Ascending aorta (tissue), 2 donors: ENCODE measurements around the gene EPB41. TPM values are rescaled to one million over a fixed set of nuclear protein-coding genes. Genes with fewer than 3 reads are reported as not detected.
"Not testable (repeated sequence)": the region's sequence is repeated elsewhere in the genome, so short reads cannot be mapped to it uniquely, and the experiment has no call there.

Source experiments
- DNase-seq, 2 donors: peaks; one replicate each; pipeline ENCODE4 v3.0.0-alpha.2; 2019; ENCODE audit warnings: low spot score in 2 of 2
- H3K27ac ChIP-seq, 2 donors: fragments of 200-600 bp; sonication (generic); one replicate each; pipeline ENCODE4 v1.5.1; 2016 to 2017; ENCODE audit warnings: mild to moderate bottlenecking in 1 of 2
- H3K27me3 ChIP-seq: fragments of 200-600 bp; sonication (generic); one replicate; pipeline ENCODE4 v1.5.1; 2017
- H3K36me3 ChIP-seq, 2 donors: fragments of 200-600 bp; sonication (generic); one replicate each; pipeline ENCODE4 v1.5.1; 2016
- H3K4me1 ChIP-seq, 2 donors: fragments of 200-600 bp; sonication (generic); one replicate each; pipeline ENCODE4 v1.5.1; 2016 to 2017; ENCODE audit warnings: mild to moderate bottlenecking in 1 of 2
- H3K4me3 ChIP-seq, 2 donors: fragments of 200-600 bp; sonication (generic); one replicate each; pipeline ENCODE4 v1.5.1; 2016 to 2017; ENCODE audit warnings: mild to moderate bottlenecking in 1 of 2
- H3K9me3 ChIP-seq, 2 donors: fragments of 200-600 bp; sonication (generic); one replicate each; pipeline ENCODE4 v1.5.1; 2016
- CTCF ChIP-seq, 3 experiments: fragments of 200-600 bp in 2 of 3; fragments of 450-650 bp in 1 of 3; sonication (generic) in 2 of 3; IDR thresholded peaks; one replicate each; pipeline ENCODE4 v1.5.1; 2016 to 2019; ENCODE audit warnings: antibody characterized with exemption in 3 of 3, mild to moderate bottlenecking in 1 of 3, moderate library complexity in 1 of 3
- intact Hi-C: fragments of 100-400 bp; cut with DNase I; formaldehyde crosslinking; loops from one replicate; pipeline ENCODE4 v1.15.1; 2023
- total RNA-seq: library from RNA; depleted of rRNA; stranded (reverse); fragments of >200 nt; gene quantifications from one replicate; pipeline ENCODE4 v1.1.0, GENCODE V29; 2016

EPB41 gene
- total RNA-seq, 1 donor from 2014 or later: 47.6 TPM

DNA sequence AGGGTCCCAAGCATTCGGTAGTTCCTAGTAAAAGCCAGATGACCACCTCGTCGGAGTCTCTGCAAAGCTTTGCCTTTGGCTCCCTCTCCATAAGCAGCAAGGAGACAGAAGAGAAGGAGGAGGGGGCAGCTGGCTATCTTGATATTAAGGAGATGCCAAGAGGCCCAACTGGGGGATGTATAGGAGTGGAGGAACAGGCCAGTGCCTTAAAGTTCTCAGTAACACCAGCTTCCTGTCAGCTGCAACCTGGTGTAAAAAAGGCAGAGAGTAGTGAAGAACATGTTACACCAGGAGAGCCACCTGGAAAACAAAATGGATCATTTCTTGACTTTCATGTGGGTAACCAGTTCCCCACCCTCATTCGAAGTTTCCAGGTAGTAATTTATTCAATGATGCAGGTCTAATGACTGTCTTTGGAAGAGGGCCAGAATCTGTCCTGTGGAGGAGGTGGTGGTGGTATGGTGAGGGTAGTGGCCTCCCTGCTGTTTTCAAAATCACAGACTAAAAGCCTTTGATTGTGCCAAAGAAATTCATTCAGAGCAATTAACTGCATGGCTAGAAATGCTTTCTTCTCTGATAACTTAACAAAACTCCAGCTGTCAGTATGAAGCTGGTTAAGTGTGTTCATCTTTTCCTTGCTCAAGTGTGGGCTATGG lies 182.0 kb downstream of the EPB41 start:
- Histone ChIP-seq H3K4me3 (no peak overlapping the region), H3K27me3 (no peaks in the 10 kb centered on the region), H3K27ac (no peak overlapping the region), H3K36me3 (peaks cover 7% of the 10 kb centered on the region in 2 donors), H3K9me3 (no peaks in the 10 kb centered on the region), H3K4me1 (no peaks in the 10 kb centered on the region)
- intact Hi-C loops: no loop called here
- DNase-seq: no peak
- TF ChIP-seq CTCF (IDR thresholded peaks at IDR 0.05): no peak

GRCh38 chr1:29099286-29099685 lies 184.9 kb downstream of the EPB41 start:
- DNase-seq: no peak
- no peak overlapping the region for H3K4me3 ChIP-seq
- TF ChIP-seq CTCF (IDR thresholded peaks at IDR 0.05): no peak
- intact Hi-C loops: no loop called here
- no peaks in the 10 kb centered on the region for H3K9me3 ChIP-seq
- H3K36me3 ChIP-seq: peaks cover 3 to 10% of the 10 kb centered on the region in 2 donors
- no peak overlapping the region for H3K27ac ChIP-seq
- H3K27me3 ChIP-seq: no peaks in the 10 kb centered on the region
- H3K4me1 ChIP-seq: no peaks in the 10 kb centered on the region

GRCh38 chr1:29100487-29100886 lies 186.1 kb downstream of the EPB41 start:
- Histone ChIP-seq H3K4me1 (no peaks in the 10 kb centered on the region), H3K4me3 (no peak overlapping the region), H3K9me3 (no peaks in the 10 kb centered on the region), H3K27ac (no peak overlapping the region), H3K36me3 (peaks cover 3 to 10% of the 10 kb centered on the region in 2 donors), H3K27me3 (no peaks in the 10 kb centered on the region)
- TF ChIP-seq CTCF (IDR thresholded peaks at IDR 0.05): no peak
- no peak for DNase-seq
- intact Hi-C loops: no loop called here

GRCh38 chr1:29105822-29106221 lies 191.5 kb downstream of the EPB41 start:
- no peaks in the 10 kb centered on the region for H3K4me1 ChIP-seq
- H3K9me3 ChIP-seq: no peaks in the 10 kb centered on the region
- H3K36me3 ChIP-seq: peaks cover 0 to 3% of the 10 kb centered on the region in 2 donors
- TF ChIP-seq CTCF (IDR thresholded peaks at IDR 0.05): no peak
- no peak for DNase-seq
- H3K27ac ChIP-seq: no peak overlapping the region
- H3K4me3 ChIP-seq: no peak overlapping the region
- H3K27me3 ChIP-seq: no peaks in the 10 kb centered on the region
- intact Hi-C loops: no loop called here

- H3K4me1 ChIP-seq, H3K9me3 ChIP-seq, DNase-seq, H3K27me3 ChIP-seq, H3K27ac ChIP-seq, H3K4me3 ChIP-seq, intact Hi-C loops, H3K36me3 ChIP-seq: not testable (repeated sequence)
These were observed 193.7 kb downstream of the EPB41 start for GRCh38 chr1:29108041-29108440.

- intact Hi-C loops: no loop called here
- Histone ChIP-seq H3K36me3 (peaks cover 0 to 15% of the 10 kb centered on the region in 2 donors), H3K4me1 (no peaks in the 10 kb centered on the region), H3K27ac (no peak overlapping the region), H3K9me3 (no peaks in the 10 kb centered on the region), H3K4me3 (no peak overlapping the region), H3K27me3 (no peaks in the 10 kb centered on the region)
- TF ChIP-seq CTCF (IDR thresholded peaks at IDR 0.05): no peak
- no peak for DNase-seq
These were observed 198.5 kb downstream of the EPB41 start for GRCh38 chr1:29112705-29113412.
